Superior temporal gyrus (tissue), 1 donor: ENCODE measurements around the gene SMIM5.
"Not testable (repeated sequence)": the region's sequence is repeated elsewhere in the genome, so short reads cannot be mapped to it uniquely, and the experiment has no call there.

Experiments
- DNase-seq: peaks from one replicate; pipeline ENCODE4 v3.0.0-alpha.2; 2016; ENCODE audit errors: extremely low spot score

The SMIM5 gene

GRCh38 chr17:75632863-75633485, at the start of gene SMIM5:
Gene SMIM5 (plus strand): TSS chr17:75633434. CDS start chr17:75640202, 6,768 bp downstream.
- DNase-seq, result peak; percentile 96

DNA sequence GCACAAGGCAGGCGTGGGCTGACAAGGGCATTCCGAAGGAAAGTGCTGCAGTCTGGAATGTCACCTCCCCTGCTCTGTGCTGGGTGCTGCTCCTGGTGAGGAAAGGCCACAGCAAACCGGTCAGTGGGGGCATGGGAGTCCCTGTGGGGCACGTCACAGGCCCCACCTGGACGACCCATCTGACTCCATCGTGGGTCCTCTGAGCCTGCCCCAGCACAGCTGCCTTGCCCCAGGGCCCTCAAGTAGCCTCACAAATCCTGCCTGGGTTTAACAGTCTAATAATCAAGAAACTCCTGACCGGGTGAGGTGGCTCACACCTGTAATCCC, 48.4 kb upstream of the SMIM5 start:
- DNase-seq, result no peak

- DNase-seq, result peak; percentile 28
Observed at GRCh38 chr17:75587675-75588595, 45.3 kb upstream of the SMIM5 start, which contains the start of gene MYO15B. Gene MYO15B (plus strand): TSS chr17:75587800. CDS start chr17:75588058, 258 bp downstream.

- DNase-seq, result peak; percentile 12
Observed at GRCh38 chr17:75588596-75589011, 44.6 kb upstream of the SMIM5 start.

DNA sequence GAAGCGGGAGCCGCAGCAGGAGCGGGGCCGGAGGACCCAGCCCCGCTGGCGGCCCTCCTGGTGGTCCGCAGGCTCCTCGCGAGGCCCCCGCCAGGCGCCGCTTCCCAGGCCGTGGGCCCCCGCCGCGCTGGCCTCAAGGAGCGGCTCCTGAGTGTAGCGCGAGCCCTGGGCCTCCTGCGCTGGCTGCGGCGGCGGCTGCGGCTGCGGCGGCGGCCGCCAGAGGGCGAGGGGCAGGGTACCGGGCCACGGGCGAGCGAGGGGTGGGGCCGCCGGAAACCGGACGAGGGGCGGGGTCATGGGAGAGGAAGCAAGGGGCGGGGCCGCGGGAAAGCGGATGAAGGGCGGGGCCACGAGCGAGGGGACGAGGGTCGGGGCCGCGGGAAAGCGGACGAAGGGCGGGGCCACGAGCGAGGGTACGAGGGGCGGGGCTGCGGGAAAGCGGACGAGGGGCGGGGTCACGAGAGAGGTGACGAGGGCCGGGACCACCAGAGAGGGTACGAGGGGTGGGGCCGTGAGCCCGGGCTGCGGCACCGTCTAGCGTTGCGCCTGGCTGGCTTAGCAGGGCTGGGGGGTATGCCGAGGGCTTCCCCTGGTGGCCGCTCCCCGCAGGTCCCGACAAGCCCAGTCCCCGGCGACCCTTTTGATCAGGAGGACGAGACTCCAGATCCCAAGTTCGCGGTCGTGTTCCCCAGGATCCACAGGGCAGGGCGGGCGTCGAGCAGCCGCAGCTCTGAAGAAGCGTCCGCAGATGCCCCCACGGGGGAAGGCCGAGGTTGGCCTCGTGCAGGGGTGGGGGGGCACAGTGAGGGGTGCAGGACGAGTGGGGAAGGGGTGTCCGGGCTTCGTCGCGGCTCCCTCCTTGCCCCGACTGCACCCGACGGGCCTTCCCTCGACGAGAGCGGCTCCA, 44.0 kb upstream of the SMIM5 start:
- DNase-seq, result peak; percentile 70

DNA sequence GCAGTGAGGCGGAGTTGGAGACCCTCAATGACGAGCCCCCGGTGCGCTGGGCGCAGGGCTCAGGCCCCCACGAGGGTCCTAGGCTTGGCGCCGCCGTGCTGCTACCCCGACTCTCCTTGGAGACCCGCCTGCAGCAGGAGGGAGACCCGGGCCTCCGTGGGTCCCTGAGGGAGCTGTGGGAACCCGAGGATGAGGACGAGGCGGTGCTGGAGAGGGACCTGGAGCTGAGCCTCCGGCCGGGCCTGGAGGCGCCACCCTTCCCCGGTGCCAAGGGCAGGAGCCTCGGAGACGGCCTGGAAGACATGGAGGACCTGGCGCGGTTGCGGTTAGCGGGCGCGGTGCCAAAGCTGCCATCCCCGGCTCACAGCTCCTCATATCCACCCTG, 43.3 kb upstream of the SMIM5 start:
- no peak for DNase-seq

- no peak for DNase-seq
Observed at GRCh38 chr17:75590314-75590761, 42.9 kb upstream of the SMIM5 start.

GRCh38 chr17:75590849-75591721, 42.1 kb upstream of the SMIM5 start:
- no peak for DNase-seq

DNA sequence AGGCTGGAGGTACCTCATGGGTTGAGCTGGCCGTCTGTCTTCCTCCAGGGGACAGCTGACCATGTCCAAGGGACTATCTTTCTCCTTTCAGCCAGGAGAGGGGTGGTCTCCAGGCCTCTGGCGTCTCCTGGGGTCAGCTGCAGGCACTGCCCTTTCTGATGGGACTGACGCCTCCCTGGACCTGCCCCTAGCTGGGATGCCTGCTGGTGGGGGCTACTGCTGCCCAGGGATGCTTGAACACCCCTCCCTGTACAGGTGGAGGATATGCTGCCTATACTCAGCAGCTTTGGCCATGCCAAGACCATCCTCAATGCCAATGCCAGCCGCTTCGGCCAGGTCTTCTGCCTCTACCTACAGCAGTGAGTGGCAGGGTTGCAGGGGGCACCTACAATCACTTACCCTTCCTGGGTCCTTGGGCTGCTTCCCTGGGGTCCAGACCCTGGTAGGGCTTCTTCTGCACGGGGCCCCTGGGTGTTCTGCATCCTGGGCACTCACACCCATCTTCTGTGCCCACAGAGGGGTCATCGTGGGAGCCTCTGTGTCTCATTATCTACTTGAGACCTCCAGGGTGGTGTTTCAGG, 41.4 kb upstream of the SMIM5 start:
- DNase-seq, result no peak

DNA sequence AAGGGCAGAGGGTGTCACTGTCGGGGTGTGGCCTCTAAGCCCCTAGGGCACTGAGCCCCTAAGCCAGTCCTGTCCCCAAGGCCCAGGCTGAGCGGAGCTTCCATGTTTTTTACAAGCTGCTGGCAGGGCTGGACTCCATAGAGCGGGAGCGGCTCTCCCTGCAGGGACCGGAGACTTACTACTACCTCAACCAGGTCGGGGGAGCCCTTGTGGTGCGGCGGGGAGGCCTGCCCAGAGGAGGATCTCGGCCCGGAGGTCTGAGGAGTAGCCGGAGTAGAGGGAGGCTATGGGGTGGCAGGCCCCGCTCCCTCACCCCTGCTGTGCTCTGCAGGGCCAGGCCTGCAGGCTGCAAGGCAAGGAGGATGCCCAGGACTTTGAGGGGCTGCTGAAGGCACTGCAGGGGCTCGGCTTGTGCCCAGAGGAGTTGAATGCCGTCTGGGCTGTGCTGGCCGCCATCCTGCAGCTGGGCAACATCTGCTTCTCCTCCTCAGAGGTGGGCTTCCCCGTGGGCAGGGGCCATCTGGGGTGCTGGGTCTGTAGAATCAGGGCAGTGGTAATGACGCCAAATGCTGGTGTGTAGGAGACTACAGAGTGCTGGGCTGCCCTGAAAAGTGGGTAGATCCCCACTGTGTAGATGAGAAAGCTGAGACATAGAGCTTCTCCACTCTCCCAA, 40.8 kb upstream of the SMIM5 start:
- DNase-seq, result no peak

DNA sequence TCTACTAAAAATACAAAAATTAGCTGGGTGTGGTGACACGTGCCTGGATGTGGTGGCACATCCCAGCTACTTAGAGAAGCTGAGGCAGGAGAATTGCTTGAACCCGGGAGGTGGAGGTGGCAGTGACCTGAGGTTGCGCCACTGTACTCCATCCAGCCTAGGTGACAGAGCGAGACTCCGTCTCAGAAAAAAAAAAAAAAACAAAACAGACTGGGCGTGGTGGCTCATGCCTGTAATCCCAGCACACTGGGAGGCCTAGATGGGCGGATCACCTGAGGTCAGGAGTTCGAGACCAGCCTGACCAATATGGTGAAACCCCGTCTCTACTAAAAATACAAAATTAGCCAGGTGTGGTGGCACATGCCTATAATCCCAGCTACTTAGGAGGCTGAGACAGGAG, 39.8 kb upstream of the SMIM5 start:
- DNase-seq, result not testable (repeated sequence)

DNA sequence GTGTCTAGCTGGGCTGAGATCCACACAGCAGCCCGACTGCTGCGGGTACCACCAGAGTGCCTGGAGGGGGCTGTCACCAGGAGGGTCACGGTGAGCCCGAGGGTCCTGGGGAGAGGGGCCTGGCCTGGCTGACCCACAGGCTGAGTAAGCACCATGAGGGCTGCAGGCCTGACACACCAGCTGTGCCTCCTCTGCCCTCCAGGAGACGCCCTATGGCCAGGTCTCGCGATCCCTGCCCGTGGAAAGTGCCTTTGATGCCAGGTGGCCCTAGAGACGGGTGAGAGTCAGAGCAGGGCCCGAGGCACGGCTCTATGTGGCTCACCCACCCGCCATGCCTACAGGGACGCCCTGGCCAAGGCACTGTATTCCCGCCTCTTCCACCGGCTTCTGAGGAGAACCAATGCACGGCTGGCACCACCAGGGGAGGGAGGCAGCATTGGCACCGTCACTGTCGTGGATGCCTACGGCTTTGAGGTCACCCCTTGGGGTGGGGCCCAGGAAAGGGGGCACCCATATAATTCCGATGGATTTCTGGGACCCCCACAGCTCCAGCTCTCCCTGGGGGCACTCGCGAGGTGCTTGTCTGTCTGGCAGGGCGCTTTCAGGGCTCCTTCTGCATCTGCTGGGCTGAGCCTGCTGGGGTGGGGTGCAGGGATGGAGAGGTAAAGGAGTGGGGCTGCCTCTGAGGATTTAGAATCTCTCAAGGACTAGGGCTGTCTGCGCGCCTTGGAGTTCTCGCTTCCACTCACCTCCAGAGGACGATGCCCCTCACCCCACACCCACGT, 38.5 kb upstream of the SMIM5 start:
- DNase-seq, result no peak

DNA sequence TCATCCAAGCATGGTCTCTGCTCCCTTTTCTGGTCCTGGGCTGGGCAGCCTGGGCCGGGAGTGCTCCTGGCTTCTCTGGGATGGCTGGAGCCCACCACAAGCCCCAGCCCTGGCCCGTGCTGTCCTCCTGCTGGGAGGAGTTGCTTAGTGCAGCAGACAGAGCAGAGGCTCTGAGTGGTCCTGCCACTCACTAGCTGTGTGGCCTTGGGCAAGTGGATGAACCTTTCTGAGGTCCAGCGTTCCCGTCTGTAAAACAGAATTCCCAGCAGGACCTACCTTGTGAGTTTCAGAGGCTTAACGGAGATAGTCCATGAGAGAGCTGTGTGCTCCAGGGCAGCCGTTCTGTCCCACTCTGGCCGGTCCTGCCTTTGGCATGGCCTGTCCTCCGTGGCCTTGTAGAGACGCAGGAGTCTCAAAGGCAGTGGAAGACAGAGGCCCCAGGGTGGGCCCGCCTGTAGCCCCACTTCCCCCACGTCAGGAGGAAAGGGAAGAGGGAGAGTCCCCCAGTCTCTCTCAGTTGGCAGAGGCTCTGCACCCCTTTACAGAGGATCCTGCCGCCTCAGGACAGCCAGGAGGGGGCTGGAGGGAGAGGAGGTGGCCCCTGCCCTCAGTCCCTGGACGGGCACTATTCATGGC, 37.8 kb upstream of the SMIM5 start:
- DNase-seq, result no peak

- DNase-seq, result no peak
Observed at GRCh38 chr17:75595920-75596313, 37.3 kb upstream of the SMIM5 start.

DNA sequence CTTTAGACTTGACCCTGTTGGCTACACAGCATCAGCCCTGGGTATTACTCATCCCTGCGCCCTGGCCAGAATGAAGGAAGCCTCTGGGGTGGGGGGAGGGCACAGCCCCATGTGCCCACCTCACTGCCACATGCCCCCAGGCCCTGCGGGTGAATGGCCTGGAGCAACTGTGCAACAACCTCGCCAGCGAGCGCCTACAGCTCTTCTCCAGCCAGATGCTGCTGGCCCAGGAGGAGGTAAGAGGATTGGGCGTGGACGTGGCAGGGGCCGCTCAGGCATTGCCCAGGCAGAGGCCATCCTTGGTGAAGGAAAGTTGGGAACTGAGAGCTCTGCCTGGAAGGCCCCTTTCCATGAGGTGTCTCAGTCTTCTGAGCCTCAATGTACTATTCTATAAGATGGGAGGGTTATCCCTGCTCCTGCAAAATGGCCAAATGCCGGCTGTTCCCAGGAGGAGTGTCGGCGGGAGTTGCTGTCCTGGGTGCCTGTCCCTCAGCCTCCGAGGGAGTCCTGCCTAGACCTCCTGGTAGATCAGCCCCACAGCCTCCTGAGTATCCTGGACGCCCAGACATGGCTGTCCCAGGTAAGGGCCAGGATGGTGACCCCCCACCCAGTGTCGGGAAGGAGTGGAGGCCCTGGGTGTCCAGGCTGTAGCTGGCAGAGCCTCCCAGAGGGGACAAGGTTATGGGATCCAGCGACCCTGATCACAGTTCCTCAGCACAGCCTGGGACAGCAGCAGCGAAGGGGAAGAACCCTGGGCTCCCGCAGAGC, 36.7 kb upstream of the SMIM5 start:
- DNase-seq, result no peak

- peak; percentile 33 for DNase-seq
Observed at GRCh38 chr17:75601057-75601987, 31.9 kb upstream of the SMIM5 start.

GRCh38 chr17:75602644-75603043, 30.6 kb upstream of the SMIM5 start:
- no peak for DNase-seq
